PC-3 (cell line): Measurements from ENCODE around the gene TAGLN3.

ENCODE experiments used
- CTCF ChIP-seq: fragments of 300-600 bp; sonication (generic); conservative IDR thresholded peaks from 2 replicates; pipeline ENCODE4 v1.5.1; 2017; ENCODE audit warnings: antibody characterized with exemption, low read depth, mild to moderate bottlenecking, low read length
- EZH2 ChIP-seq: fragments of 300-600 bp; sonication (generic); IDR thresholded peaks from one replicate; pipeline ENCODE4 v1.6.1; 2017; ENCODE audit warnings: antibody characterized with exemption, mild to moderate bottlenecking, low read length; ENCODE audit not compliant: unreplicated experiment
- EZH2phosphoT487 ChIP-seq: fragments of 300-600 bp; sonication (generic); IDR thresholded peaks from 2 replicates; pipeline ENCODE4 v1.6.1; 2018; ENCODE audit warnings: mild to moderate bottlenecking, antibody characterized with exemption, low read length, borderline replicate concordance

GRCh38 chr3:112007633-112008032 is 8.9 kb downstream of the TAGLN3 start:
- TF ChIP-seq CTCF, result no peak
- TF ChIP-seq EZH2phosphoT487, result no peak
- no peak for TF ChIP-seq EZH2
